ENCODE data around the gene KRT77. TPM values are rescaled to one million over a fixed set of nuclear protein-coding genes. Genes with fewer than 3 reads are reported as not detected.

Gene KRT77
- polyA plus RNA-seq, 3 donors from 2014 or later, result not detected

DNA sequence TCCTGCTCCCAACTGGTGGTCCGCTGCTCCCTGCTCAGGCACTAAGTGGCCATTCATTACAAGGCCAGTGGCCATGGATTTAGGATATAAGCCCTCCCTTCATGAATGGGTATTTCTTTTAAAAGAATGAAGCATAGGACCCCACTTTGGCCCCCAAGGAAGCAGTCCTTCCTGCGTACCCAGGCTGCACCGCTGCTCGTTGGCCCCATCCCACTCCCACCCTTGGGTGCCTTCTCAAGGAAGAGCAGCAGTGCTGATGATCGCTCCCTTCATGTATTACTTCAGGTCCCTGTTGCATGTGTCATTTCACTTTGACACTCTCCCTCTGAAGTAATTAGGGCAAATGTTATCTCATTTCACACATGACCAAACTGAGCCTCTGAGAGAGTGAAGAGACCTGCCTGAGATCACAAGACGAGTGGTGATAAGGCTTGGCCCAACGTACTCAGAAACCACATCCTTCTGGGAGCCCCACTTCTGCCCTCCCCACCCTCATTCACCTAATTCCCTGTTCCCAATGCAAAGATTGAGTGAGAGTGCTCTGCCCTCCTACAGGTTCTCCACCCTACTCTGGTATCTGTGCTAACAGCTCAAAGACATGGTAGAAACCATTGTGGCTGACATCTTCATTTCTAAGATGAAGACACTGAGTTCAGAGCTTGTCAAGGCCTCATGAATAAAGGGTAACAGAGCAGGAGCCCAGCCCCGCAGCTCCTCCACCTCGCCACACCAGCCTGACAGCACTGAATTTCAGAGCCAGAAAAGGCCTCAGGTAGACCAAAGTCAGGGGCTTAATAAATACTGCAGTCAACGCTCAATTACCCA is 41.0 kb downstream of the KRT77 start:
- peak overlapping the region; percentile 38 to 72 (median 62) for H3K4me3 Mint-ChIP-seq

GRCh38 chr12:52661668-52662067 is 41.7 kb downstream of the KRT77 start:
- H3K4me1 Mint-ChIP-seq, result peaks cover 18 to 33% of the 10 kb centered on the region in 2 donors
- H3K9me3 Mint-ChIP-seq, result no peaks in the 10 kb centered on the region
- no peak for DNase-seq
- H3K4me3 Mint-ChIP-seq, result peak overlapping the region; percentile 38 to 72 (median 62)
- peak overlapping the region; percentile 78 to 94 (median 88) for H3K27ac Mint-ChIP-seq
- H3K27me3 Mint-ChIP-seq (ENCODE audit: low read depth in 3 of 3), result peaks cover 2 to 4% (median 2%) of the 10 kb centered on the region in 3 donors
- peaks cover 0 to 4% (median 0%) of the 10 kb centered on the region in 3 donors for H3K36me3 Mint-ChIP-seq

More for the DNA sequence above, 41.0 kb downstream of the KRT77 start:
- DNase-seq, result peak; percentile 58 to 70 (median 58)
- Mint-ChIP-seq H3K9me3 (no peaks in the 10 kb centered on the region), H3K36me3 (peaks cover 0 to 4% (median 0%) of the 10 kb centered on the region in 3 donors), H3K27me3 (ENCODE audit: low read depth in 3 of 3) (peaks cover 2 to 4% (median 2%) of the 10 kb centered on the region in 3 donors), H3K4me1 (peaks cover 18 to 33% of the 10 kb centered on the region in 2 donors), H3K27ac (peak overlapping the region; percentile 78 to 94 (median 88))

DNA sequence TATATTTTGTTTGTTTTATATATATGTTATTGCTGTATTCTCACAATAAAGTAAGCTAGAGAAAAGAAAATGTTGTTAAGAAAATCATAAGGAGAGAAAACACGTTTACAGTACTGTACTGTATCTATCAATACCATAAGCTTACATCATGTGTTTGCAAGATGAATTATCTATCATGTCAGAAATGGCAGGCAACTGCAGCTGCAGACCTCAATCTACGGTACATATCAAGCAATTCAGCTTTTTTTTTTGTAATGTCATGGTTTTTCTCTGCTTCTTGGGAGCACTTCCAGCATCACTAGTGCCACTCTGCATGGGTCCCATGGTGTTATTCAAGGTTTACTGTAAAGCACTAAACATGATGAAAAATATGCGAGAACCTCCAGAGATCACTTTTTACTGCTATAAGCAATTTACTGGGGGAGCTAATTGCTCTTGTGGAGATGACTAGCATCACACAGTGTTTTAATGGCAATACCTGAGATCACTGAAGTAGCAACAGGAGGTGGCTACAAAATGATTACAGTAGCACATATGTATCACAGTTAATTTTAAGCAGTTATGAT is 42.3 kb downstream of the KRT77 start:
- H3K27me3 Mint-ChIP-seq (ENCODE audit: low read depth in 3 of 3), result peaks cover 2 to 5% (median 4%) of the 10 kb centered on the region in 3 donors
- no peaks in the 10 kb centered on the region for H3K9me3 Mint-ChIP-seq
- DNase-seq, result no peak
- H3K4me3 Mint-ChIP-seq, result no peak overlapping the region
- peaks cover 0 to 4% (median 0%) of the 10 kb centered on the region in 3 donors for H3K36me3 Mint-ChIP-seq
- peak overlapping the region in 1 of 6 donors; percentile 79 for H3K27ac Mint-ChIP-seq
- H3K4me1 Mint-ChIP-seq, result peaks cover 18 to 33% of the 10 kb centered on the region in 2 donors

- Mint-ChIP-seq H3K4me1 (peaks cover 18 to 36% of the 10 kb centered on the region in 2 donors), H3K4me3 (no peak overlapping the region)
- no peak for DNase-seq
Measured at GRCh38 chr12:52659951-52660350, 43.4 kb downstream of the KRT77 start.

GRCh38 chr12:52659395-52659794 is 43.9 kb downstream of the KRT77 start:
- peaks cover 18 to 36% of the 10 kb centered on the region in 2 donors for H3K4me1 Mint-ChIP-seq

More at GRCh38 chr12:52659951-52660350, 43.4 kb downstream of the KRT77 start:
- Mint-ChIP-seq H3K27ac (peak overlapping the region in 4 of 6 donors; percentile 42 to 70 (median 54)), H3K36me3 (peaks cover 0 to 4% (median 0%) of the 10 kb centered on the region in 3 donors), H3K9me3 (no peaks in the 10 kb centered on the region), H3K27me3 (ENCODE audit: low read depth in 3 of 3) (peaks cover 2 to 5% (median 4%) of the 10 kb centered on the region in 3 donors)

DNA sequence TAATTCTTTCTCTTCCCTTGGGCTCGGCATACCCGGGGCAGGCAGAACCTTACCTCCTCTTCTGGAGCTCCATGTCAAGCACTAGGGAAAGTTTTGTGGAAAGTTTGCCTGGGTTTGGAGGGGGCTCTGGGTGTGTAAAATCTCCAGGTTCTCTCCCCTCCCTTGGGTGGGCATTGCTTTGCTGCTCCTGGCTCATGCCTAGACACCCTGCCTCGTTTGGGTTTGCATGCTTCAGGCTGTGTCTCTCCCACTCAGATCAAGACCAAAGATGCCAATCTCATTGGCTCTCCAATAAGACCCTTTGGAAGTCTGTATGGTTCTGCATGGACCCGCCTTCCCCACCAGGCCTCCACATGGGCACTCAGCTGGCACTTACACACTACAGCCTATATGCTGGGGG is 45.1 kb downstream of the KRT77 start:
- Mint-ChIP-seq H3K4me3 (no peak overlapping the region), H3K27me3 (ENCODE audit: low read depth in 3 of 3) (peaks cover 4 to 7% (median 5%) of the 10 kb centered on the region in 3 donors), H3K4me1 (peaks cover 17 to 31% of the 10 kb centered on the region in 2 donors), H3K36me3 (peaks cover 0 to 8% (median 0%) of the 10 kb centered on the region in 3 donors), H3K9me3 (no peaks in the 10 kb centered on the region), H3K27ac (peak overlapping the region in 4 of 6 donors; percentile 45 to 85 (median 60))
- no peak for DNase-seq

More at GRCh38 chr12:52659395-52659794, 43.9 kb downstream of the KRT77 start:
- Mint-ChIP-seq H3K27ac (peak overlapping the region in 2 of 6 donors; percentile 53 to 55), H3K4me3 (no peak overlapping the region), H3K36me3 (peaks cover 0 to 4% (median 0%) of the 10 kb centered on the region in 3 donors), H3K9me3 (no peaks in the 10 kb centered on the region), H3K27me3 (ENCODE audit: low read depth in 3 of 3) (peaks cover 2 to 5% (median 4%) of the 10 kb centered on the region in 3 donors)
- no peak for DNase-seq

GRCh38 chr12:52657250-52657902 is 45.9 kb downstream of the KRT77 start:
- Mint-ChIP-seq H3K36me3 (peaks cover 0 to 9% (median 0%) of the 10 kb centered on the region in 3 donors), H3K4me1 (peaks cover 15 to 26% of the 10 kb centered on the region in 2 donors), H3K9me3 (no peaks in the 10 kb centered on the region), H3K27me3 (ENCODE audit: low read depth in 3 of 3) (peaks cover 4 to 7% (median 5%) of the 10 kb centered on the region in 3 donors), H3K4me3 (no peak overlapping the region), H3K27ac (peak overlapping the region in 4 of 6 donors; percentile 36 to 85 (median 66))
- no peak for DNase-seq

- H3K9me3 Mint-ChIP-seq, result no peaks in the 10 kb centered on the region
- peak overlapping the region in 2 of 6 donors; percentile 10 to 53 for H3K27ac Mint-ChIP-seq
- no peak overlapping the region for H3K4me3 Mint-ChIP-seq
- peaks cover 11 to 18% of the 10 kb centered on the region in 2 donors for H3K4me1 Mint-ChIP-seq
- H3K27me3 Mint-ChIP-seq (ENCODE audit: low read depth in 3 of 3), result peaks cover 4 to 7% (median 5%) of the 10 kb centered on the region in 3 donors
- peaks cover 0 to 9% (median 0%) of the 10 kb centered on the region in 3 donors for H3K36me3 Mint-ChIP-seq
- DNase-seq, result no peak
Measured at GRCh38 chr12:52656616-52657015, 46.7 kb downstream of the KRT77 start.

DNA sequence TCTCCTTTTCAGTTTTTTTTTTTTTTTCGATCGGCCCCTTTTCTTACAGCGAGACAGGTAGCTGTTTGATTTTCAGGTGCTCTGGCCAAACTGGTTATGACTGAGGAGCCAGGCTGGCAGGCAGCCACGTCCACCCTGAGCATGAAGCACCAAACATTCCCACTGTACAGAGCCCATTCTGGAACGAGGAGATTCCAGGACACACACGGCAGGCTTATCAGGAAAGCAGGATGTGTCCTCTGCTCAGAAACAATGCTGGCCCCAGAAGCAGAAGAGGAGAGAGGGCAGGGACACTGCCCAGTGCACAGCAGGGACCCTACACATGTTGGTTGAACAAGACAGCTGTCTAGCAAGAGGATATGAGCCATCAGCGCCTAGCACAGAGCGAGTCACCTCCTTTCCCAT is 47.6 kb downstream of the KRT77 start:
- peaks cover 4 to 7% (median 5%) of the 10 kb centered on the region in 3 donors for H3K27me3 Mint-ChIP-seq (ENCODE audit: low read depth in 3 of 3)
- H3K4me3 Mint-ChIP-seq, result no peak overlapping the region
- H3K4me1 Mint-ChIP-seq, result peaks cover 10 to 12% of the 10 kb centered on the region in 2 donors
- no peak for DNase-seq
- peak overlapping the region in 1 of 6 donors; percentile 38 for H3K27ac Mint-ChIP-seq
- peaks cover 0 to 9% (median 0%) of the 10 kb centered on the region in 3 donors for H3K36me3 Mint-ChIP-seq
- H3K9me3 Mint-ChIP-seq, result no peaks in the 10 kb centered on the region

DNA sequence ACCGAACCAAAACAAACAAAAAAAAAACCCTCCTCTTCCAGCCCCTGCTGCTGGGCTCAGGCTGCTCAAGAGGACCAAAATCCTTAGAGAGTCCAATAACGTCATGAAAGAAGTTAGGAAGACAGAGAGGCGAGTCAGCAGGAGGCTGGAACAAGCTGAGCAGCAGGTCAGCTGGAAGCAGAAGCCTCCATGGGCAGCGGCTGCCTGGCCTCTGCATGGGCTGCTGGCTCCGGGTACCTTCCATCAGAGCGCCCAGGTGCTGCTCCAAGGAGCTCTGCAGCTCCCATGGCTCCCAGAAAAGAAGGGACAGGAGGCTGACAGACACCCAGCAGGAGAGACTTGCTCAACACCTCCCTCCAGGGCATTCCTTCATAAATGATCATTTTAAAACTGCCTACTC is 48.1 kb downstream of the KRT77 start:
- peaks cover 0 to 9% (median 0%) of the 10 kb centered on the region in 3 donors for H3K36me3 Mint-ChIP-seq

GRCh38 chr12:52651726-52652261 is 51.5 kb downstream of the KRT77 start, which contains the start of gene KRT2:
TSS of gene KRT2 (minus strand) at chr12:52652211. CDS start at chr12:52652142, 69 bp downstream.
- Mint-ChIP-seq H3K27ac (peak within 1 kb of the TSS in 4 of 6 donors; percentile 10 to 43 (median 36)), H3K27me3 (ENCODE audit: low read depth in 3 of 3) (peaks cover 3 to 7% (median 4%) of the 10 kb centered on the region in 3 donors), H3K9me3 (no peaks in the 10 kb centered on the region), H3K4me1 (peaks cover 27 to 45% of the 10 kb centered on the region in 2 donors), H3K4me3 (no peak within 1 kb of the TSS), H3K36me3 (peaks cover 0 to 15% (median 0%) of the 10 kb centered on the region in 3 donors)
- DNase-seq, result no peak

More for the DNA sequence above, 48.1 kb downstream of the KRT77 start:
- Mint-ChIP-seq H3K9me3 (no peaks in the 10 kb centered on the region), H3K4me3 (no peak overlapping the region), H3K27ac (no peak overlapping the region), H3K4me1 (peaks cover 11% of the 10 kb centered on the region in 2 donors), H3K27me3 (ENCODE audit: low read depth in 3 of 3) (peaks cover 4 to 7% (median 5%) of the 10 kb centered on the region in 3 donors)
- DNase-seq, result no peak

- H3K4me1 Mint-ChIP-seq, result peaks cover 37 to 57% of the 10 kb centered on the region in 2 donors
- peaks cover 4 to 9% (median 6%) of the 10 kb centered on the region in 3 donors for H3K27me3 Mint-ChIP-seq (ENCODE audit: low read depth in 3 of 3)
- peak overlapping the region in 3 of 6 donors; percentile 78 to 99 (median 93) for H3K27ac Mint-ChIP-seq
- peaks cover 0 to 15% (median 0%) of the 10 kb centered on the region in 3 donors for H3K36me3 Mint-ChIP-seq
- no peak overlapping the region for H3K4me3 Mint-ChIP-seq
- DNase-seq, result no peak
- no peaks in the 10 kb centered on the region for H3K9me3 Mint-ChIP-seq
Measured at GRCh38 chr12:52650520-52651081, 52.7 kb downstream of the KRT77 start.
